SU-DHL-6 (cell line): Measurements from ENCODE around the gene SLC27A1.

ENCODE experiments used
- H2AFZ ChIP-seq: fragments of 200-600 bp; sonication (generic); 2 replicates; pipeline ENCODE4 v1.6.1; 2014; ENCODE audit warnings: low read depth, mild to moderate bottlenecking, moderate library complexity, mixed read lengths, antibody characterized with exemption, low read length; ENCODE audit not compliant: severe bottlenecking
- H3F3A ChIP-seq: fragments of 200-600 bp; shearing (Covaris generic); 2 replicates; pipeline ENCODE4 v1.6.0; 2016; ENCODE audit warnings: antibody characterized with exemption, mild to moderate bottlenecking; ENCODE audit not compliant: insufficient read depth
- H3K27ac ChIP-seq: fragments of 200-600 bp; sonication (generic); 2 replicates; pipeline ENCODE4 v1.5.1; 2016; ENCODE audit warnings: low read depth, mild to moderate bottlenecking, low read length, moderate library complexity, mixed read lengths
- H3K27me3 ChIP-seq: fragments of 200-600 bp; sonication (generic), shearing (Covaris generic); 2 replicates; pipeline ENCODE4 v1.6.0; 2014; ENCODE audit warnings: mild to moderate bottlenecking, low read length
- H3K36me3 ChIP-seq: fragments of 200-600 bp; sonication (generic); 2 replicates; pipeline ENCODE4 v1.6.1; 2014; ENCODE audit warnings: mild to moderate bottlenecking, low read length, mixed read lengths
- H3K4me2 ChIP-seq: fragments of 300-600, 200-600 bp; shearing (Covaris generic), sonication (generic); 2 replicates; pipeline ENCODE4 v1.6.0; 2014; ENCODE audit warnings: low read length, low read depth, mild to moderate bottlenecking; ENCODE audit not compliant: poor library complexity, severe bottlenecking
- H3K4me3 ChIP-seq: fragments of 200-600 bp; sonication (generic); 2 replicates; pipeline ENCODE4 v1.5.1; 2014; ENCODE audit warnings: antibody characterized with exemption, low read length, mild to moderate bottlenecking, mixed read lengths; ENCODE audit not compliant: insufficient read depth, poor library complexity, severe bottlenecking
- H3K79me2 ChIP-seq: fragments of 200-600 bp; sonication (generic); 2 replicates; pipeline ENCODE4 v1.6.1; 2014; ENCODE audit warnings: mild to moderate bottlenecking, low read length, moderate library complexity; ENCODE audit not compliant: insufficient read depth
- H3K9ac ChIP-seq: fragments of 200-600 bp; sonication (generic); 2 replicates; pipeline ENCODE4 v1.7.0; 2014; ENCODE audit warnings: mild to moderate bottlenecking, low read length
- H3K9me2 ChIP-seq: fragments of 200-600 bp; sonication (generic); replicated peaks from 2 replicates; pipeline ENCODE4 v1.6.1; 2014; ENCODE audit warnings: low read length; ENCODE audit not compliant: insufficient read depth
- H3K9me3 ChIP-seq: fragments of 200-600 bp; sonication (generic); 2 replicates; pipeline ENCODE4 v1.6.1; 2014; ENCODE audit warnings: low read length, mixed read lengths; ENCODE audit not compliant: insufficient read depth
- H4K20me1 ChIP-seq: fragments of 200-600 bp; sonication (generic); 2 replicates; pipeline ENCODE4 v1.6.1; 2014; ENCODE audit warnings: low read depth, mild to moderate bottlenecking, antibody characterized with exemption, low read length, moderate library complexity, mixed read lengths
- CTCF ChIP-seq: fragments of 200-600 bp; sonication (generic); IDR thresholded peaks from one replicate; pipeline ENCODE4 v1.5.1; 2017; ENCODE audit warnings: antibody characterized with exemption, mild to moderate bottlenecking, low read length, moderate library complexity; ENCODE audit not compliant: insufficient read depth, poor library complexity, severe bottlenecking
- EZH2phosphoT487 ChIP-seq: fragments of 200-600 bp; sonication (generic), shearing (Covaris generic); conservative IDR thresholded peaks from 2 replicates; pipeline ENCODE4 v1.6.1; 2018; ENCODE audit warnings: mild to moderate bottlenecking, antibody characterized with exemption, low read length, moderate library complexity, mixed read lengths

The SLC27A1 gene

GRCh38 chr19:17538684-17539237 lies 68.4 kb downstream of the SLC27A1 start:
- H4K20me1 ChIP-seq: no peaks in the 10 kb centered on the region
- TF ChIP-seq EZH2phosphoT487 (no peak), CTCF (no peak)
- H3K27me3 ChIP-seq: no peaks in the 10 kb centered on the region
- H3K9me2 ChIP-seq: no peaks in the 10 kb centered on the region
- H3K4me2 ChIP-seq: peak overlapping the region; percentile 43
- H2AFZ ChIP-seq: no peak overlapping the region
- 0 out of 2 replicates have a peak, but pooled peaks cover 3% of the 10 kb centered on the region for H3K36me3 ChIP-seq
- peaks cover 8% of the 10 kb centered on the region; the same call in 1 of the 2 replicates for H3F3A ChIP-seq
- peak overlapping the region; percentile 24; the same call in 1 of the 2 replicates for H3K9ac ChIP-seq
- no peaks in the 10 kb centered on the region for H3K9me3 ChIP-seq
- H3K79me2 ChIP-seq: no peaks in the 10 kb centered on the region
- H3K27ac ChIP-seq: peak overlapping the region; percentile 37
- peak overlapping the region; percentile 19 for H3K4me3 ChIP-seq

GRCh38 chr19:17539238-17540117 lies 69.2 kb downstream of the SLC27A1 start:
- peak overlapping the region; percentile 24; the same call in 1 of the 2 replicates for H3K9ac ChIP-seq
- H3K36me3 ChIP-seq: 0 out of 2 replicates have a peak, but pooled peaks cover 3% of the 10 kb centered on the region
- H3K27ac ChIP-seq: peak overlapping the region; percentile 38
- H4K20me1 ChIP-seq: no peaks in the 10 kb centered on the region
- H2AFZ ChIP-seq: no peak overlapping the region
- H3K27me3 ChIP-seq: no peaks in the 10 kb centered on the region
- peak overlapping the region; percentile 43 for H3K4me2 ChIP-seq
- no peaks in the 10 kb centered on the region for H3K9me3 ChIP-seq
- H3K79me2 ChIP-seq: no peaks in the 10 kb centered on the region
- no peaks in the 10 kb centered on the region for H3K9me2 ChIP-seq
- peaks cover 8% of the 10 kb centered on the region; the same call in 1 of the 2 replicates for H3F3A ChIP-seq
- peak overlapping the region; percentile 19 for H3K4me3 ChIP-seq
- TF ChIP-seq EZH2phosphoT487: no peak
- no peak for TF ChIP-seq CTCF

GRCh38 chr19:17540174-17540573 lies 69.8 kb downstream of the SLC27A1 start:
- Histone ChIP-seq H4K20me1 (no peaks in the 10 kb centered on the region), H3F3A (peaks cover 8% of the 10 kb centered on the region; the same call in 1 of the 2 replicates), H2AFZ (no peak overlapping the region), H3K36me3 (0 out of 2 replicates have a peak, but pooled peaks cover 3% of the 10 kb centered on the region), H3K9ac (no peak overlapping the region), H3K27ac (no peak overlapping the region), H3K79me2 (no peaks in the 10 kb centered on the region), H3K27me3 (no peaks in the 10 kb centered on the region), H3K9me2 (no peaks in the 10 kb centered on the region), H3K9me3 (no peaks in the 10 kb centered on the region), H3K4me3 (no peak overlapping the region), H3K4me2 (no peak overlapping the region)
- TF ChIP-seq CTCF: no peak
